Vagina (tissue), 2 donors: ENCODE measurements around the gene NANOGP8. TPM values are rescaled to one million over a fixed set of nuclear protein-coding genes. Genes with fewer than 3 reads are reported as not detected.

Experiments used
- DNase-seq, 2 donors: peaks; one replicate each; pipeline ENCODE4 v3.0.0-alpha.2; 2017; ENCODE audit errors: extremely low spot score in 2 of 2
- H3K27ac ChIP-seq: fragments of 200-600 bp; sonication (generic); one replicate; pipeline ENCODE4 v1.5.1; 2019
- H3K27me3 ChIP-seq: fragments of 200-600 bp; sonication (generic); one replicate; pipeline ENCODE4 v1.5.1; 2019
- H3K36me3 ChIP-seq, 2 donors: fragments of 200-600 bp; sonication (generic); one replicate each; pipeline ENCODE4 v1.5.1; 2017 to 2019
- H3K4me1 ChIP-seq: fragments of 200-600 bp; sonication (generic); one replicate; pipeline ENCODE4 v1.5.1; 2019
- H3K4me3 ChIP-seq, 2 donors: fragments of 200-600 bp; sonication (generic); 1 replicate in 1 of 2; 2 replicates in 1 of 2; pipeline ENCODE4 v1.5.1; 2016 to 2019
- H3K9me3 ChIP-seq: fragments of 200-600 bp; sonication (generic); one replicate; pipeline ENCODE4 v1.5.1; 2019
- CTCF ChIP-seq, 3 experiments: fragments of 450-650 bp in 2 of 3; fragments of 200-600 bp in 1 of 3; sonication (generic) in 1 of 3; IDR thresholded peaks; one replicate each; pipeline ENCODE4 v1.5.1; 2017 to 2019; ENCODE audit warnings: antibody characterized with exemption in 3 of 3, mild to moderate bottlenecking in 2 of 3, moderate library complexity in 2 of 3
- POLR2A ChIP-seq, 2 donors: fragments of 450-650 bp; IDR thresholded peaks; one replicate each; pipeline ENCODE4 v1.6.1; 2017; ENCODE audit warnings: antibody characterized with exemption in 2 of 2, mild to moderate bottlenecking in 2 of 2, moderate library complexity in 2 of 2
- POLR2AphosphoS5 ChIP-seq, 2 donors: sonication (generic); formaldehyde crosslinking; IDR thresholded peaks; one replicate each; pipeline ENCODE4 v1.9.0; 2017; ENCODE audit warnings: antibody characterized with exemption in 2 of 2, mild to moderate bottlenecking in 2 of 2, low read depth in 1 of 2; ENCODE audit not compliant: insufficient read depth in 1 of 2
- intact Hi-C: fragments of 100-400 bp; cut with DNase I; formaldehyde crosslinking; loops from one replicate; pipeline ENCODE4 v1.15.1; 2023
- total RNA-seq: library from RNA; depleted of rRNA; stranded (reverse); fragments of >200 nt; gene quantifications from one replicate; pipeline ENCODE4 v1.2.3, GENCODE V29; 2016

The NANOGP8 gene
- total RNA-seq, 1 donor from 2014 or later: not detected

- Histone ChIP-seq H3K27me3 (no peaks in the 10 kb centered on the region), H3K36me3 (no peaks in the 10 kb centered on the region), H3K9me3 (no peaks in the 10 kb centered on the region), H3K4me3 (no peak overlapping the region), H3K4me1 (no peaks in the 10 kb centered on the region), H3K27ac (no peak overlapping the region)
- no peak for DNase-seq
- intact Hi-C loops: no loop called here
- no peak for TF ChIP-seq POLR2AphosphoS5 (IDR thresholded peaks at IDR 0.05; ENCODE audit: insufficient read depth in 1 of 2, low read depth in 1 of 2)
- TF ChIP-seq POLR2A (IDR thresholded peaks at IDR 0.05): no peak
- no peak for TF ChIP-seq CTCF (IDR thresholded peaks at IDR 0.05)
These were observed 37.1 kb downstream of the NANOGP8 start for GRCh38 chr15:35047996-35048395.

DNA sequence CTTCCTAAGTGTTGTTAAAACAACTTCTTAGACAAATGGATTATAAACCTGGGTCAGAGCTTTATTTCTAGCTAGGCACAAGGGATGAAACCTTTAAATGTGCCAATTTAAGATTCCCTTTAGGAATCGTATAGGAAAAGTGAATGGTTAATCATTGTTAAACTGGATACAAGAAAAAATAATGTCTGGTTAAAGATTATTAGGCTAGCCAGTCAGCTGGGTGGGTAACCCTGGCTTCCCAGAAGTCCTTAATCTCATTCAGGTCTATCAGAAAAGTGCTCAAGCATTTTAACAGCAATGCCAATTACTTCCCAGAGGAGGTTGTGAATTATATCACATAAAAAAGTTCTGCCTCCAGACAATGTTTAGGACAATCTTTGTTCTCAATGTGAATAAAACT is 37.6 kb downstream of the NANOGP8 start:
- no peaks in the 10 kb centered on the region for H3K27me3 ChIP-seq
- H3K9me3 ChIP-seq: no peaks in the 10 kb centered on the region
- DNase-seq: no peak
- no peak overlapping the region for H3K4me3 ChIP-seq
- intact Hi-C loops: no loop called here
- H3K27ac ChIP-seq: no peak overlapping the region
- TF ChIP-seq CTCF (IDR thresholded peaks at IDR 0.05) (no peak), POLR2A (IDR thresholded peaks at IDR 0.05) (no peak), POLR2AphosphoS5 (IDR thresholded peaks at IDR 0.05; ENCODE audit: insufficient read depth in 1 of 2, low read depth in 1 of 2) (no peak)
- no peaks in the 10 kb centered on the region for H3K4me1 ChIP-seq
- no peaks in the 10 kb centered on the region for H3K36me3 ChIP-seq

DNA sequence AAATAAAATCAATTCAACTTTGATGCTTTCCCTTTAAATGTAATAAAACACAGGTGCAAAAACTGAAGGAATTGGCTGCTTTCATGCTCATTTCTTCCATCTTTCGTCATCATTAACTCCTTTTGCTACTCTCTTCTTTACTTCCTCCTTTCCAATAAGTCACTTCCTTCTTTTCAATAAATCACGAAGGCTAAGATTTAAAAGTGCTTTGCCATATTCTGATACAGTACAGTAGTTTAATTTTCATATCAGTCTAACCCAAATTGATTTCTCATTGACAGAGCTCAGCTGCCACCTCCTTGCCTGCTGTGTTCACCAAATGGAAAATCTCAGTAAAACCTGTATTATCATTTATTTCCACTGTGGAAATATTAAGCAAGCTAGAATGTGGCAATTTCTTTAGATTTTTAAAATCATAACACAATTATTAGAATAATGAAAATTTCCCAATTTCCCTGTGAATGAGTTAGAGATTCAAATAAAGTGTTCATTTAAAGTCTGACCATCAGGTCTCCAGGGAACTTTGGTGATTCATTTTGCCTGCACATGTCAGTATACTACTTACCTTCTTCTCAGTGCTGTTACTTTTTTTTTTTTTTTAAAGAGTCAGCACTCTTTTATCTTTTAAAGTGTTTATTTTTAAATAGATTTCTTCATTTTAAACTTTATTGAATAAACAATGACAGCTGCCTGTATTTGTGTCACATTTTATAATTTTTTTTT is 41.6 kb downstream of the NANOGP8 start:
- intact Hi-C loops: no loop called here
- TF ChIP-seq POLR2AphosphoS5 (IDR thresholded peaks at IDR 0.05; ENCODE audit: insufficient read depth in 1 of 2, low read depth in 1 of 2) (no peak), CTCF (IDR thresholded peaks at IDR 0.05) (no peak), POLR2A (IDR thresholded peaks at IDR 0.05) (no peak)
- DNase-seq: no peak
- no peak overlapping the region for H3K27ac ChIP-seq
- H3K4me3 ChIP-seq: no peak overlapping the region
- H3K9me3 ChIP-seq: no peaks in the 10 kb centered on the region
- H3K27me3 ChIP-seq: no peaks in the 10 kb centered on the region
- no peaks in the 10 kb centered on the region for H3K36me3 ChIP-seq
- H3K4me1 ChIP-seq: no peaks in the 10 kb centered on the region

GRCh38 chr15:35040339-35041255 is 44.5 kb downstream of the NANOGP8 start:
- intact Hi-C loops: no loop called here
- no peak for TF ChIP-seq POLR2AphosphoS5 (IDR thresholded peaks at IDR 0.05; ENCODE audit: insufficient read depth in 1 of 2, low read depth in 1 of 2)
- TF ChIP-seq CTCF (IDR thresholded peaks at IDR 0.05): no peak
- TF ChIP-seq POLR2A (IDR thresholded peaks at IDR 0.05): no peak
- H3K36me3 ChIP-seq: no peaks in the 10 kb centered on the region
- no peaks in the 10 kb centered on the region for H3K4me1 ChIP-seq
- H3K27me3 ChIP-seq: no peaks in the 10 kb centered on the region
- H3K9me3 ChIP-seq: no peaks in the 10 kb centered on the region
- DNase-seq: no peak
- H3K27ac ChIP-seq: no peak overlapping the region
- no peak overlapping the region for H3K4me3 ChIP-seq
